Measurements from ENCODE around the gene ERC1.

- TF ChIP-seq, protein P1, sequence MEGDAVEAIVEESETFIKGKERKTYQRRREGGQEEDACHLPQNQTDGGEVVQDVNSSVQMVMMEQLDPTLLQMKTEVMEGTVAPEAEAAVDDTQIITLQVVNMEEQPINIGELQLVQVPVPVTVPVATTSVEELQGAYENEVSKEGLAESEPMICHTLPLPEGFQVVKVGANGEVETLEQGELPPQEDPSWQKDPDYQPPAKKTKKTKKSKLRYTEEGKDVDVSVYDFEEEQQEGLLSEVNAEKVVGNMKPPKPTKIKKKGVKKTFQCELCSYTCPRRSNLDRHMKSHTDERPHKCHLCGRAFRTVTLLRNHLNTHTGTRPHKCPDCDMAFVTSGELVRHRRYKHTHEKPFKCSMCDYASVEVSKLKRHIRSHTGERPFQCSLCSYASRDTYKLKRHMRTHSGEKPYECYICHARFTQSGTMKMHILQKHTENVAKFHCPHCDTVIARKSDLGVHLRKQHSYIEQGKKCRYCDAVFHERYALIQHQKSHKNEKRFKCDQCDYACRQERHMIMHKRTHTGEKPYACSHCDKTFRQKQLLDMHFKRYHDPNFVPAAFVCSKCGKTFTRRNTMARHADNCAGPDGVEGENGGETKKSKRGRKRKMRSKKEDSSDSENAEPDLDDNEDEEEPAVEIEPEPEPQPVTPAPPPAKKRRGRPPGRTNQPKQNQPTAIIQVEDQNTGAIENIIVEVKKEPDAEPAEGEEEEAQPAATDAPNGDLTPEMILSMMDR (IDR thresholded peaks at IDR 0.05) = no peak
- TF ChIP-seq POLR2A (IDR thresholded peaks at IDR 0.05) = no peak
- TF ChIP-seq POLR2AphosphoS5 (IDR thresholded peaks at IDR 0.05) = no peak
- no peak for TF ChIP-seq EP300 (IDR thresholded peaks at IDR 0.05; ENCODE audit: low read depth)
Observed at GRCh38 chr12:1439687-1440086, 448.7 kb downstream of the ERC1 start.
